Karpas-422 (cell line): ENCODE data around the gene RTN4IP1. TPM values are rescaled to one million over a fixed set of nuclear protein-coding genes. Genes with fewer than 3 reads are reported as not detected.
A peak's percentile ranks its signal among the peaks of the same experiment; 100 is the strongest.

Experiments used
- DNase-seq: peaks from one replicate; pipeline ENCODE4 v3.0.0-alpha.2; 2015
- H2AFZ ChIP-seq: fragments of 200-600 bp; sonication (generic); 2 replicates; pipeline ENCODE4 v1.6.1; 2014; ENCODE audit warnings: antibody characterized with exemption, low read length, mixed read lengths
- H3K27ac ChIP-seq: fragments of 200-600 bp; sonication (generic); 2 replicates; pipeline ENCODE4 v1.5.1; 2014; ENCODE audit warnings: mild to moderate bottlenecking, low read length, moderate library complexity
- H3K27me3 ChIP-seq: fragments of 200-600 bp; sonication (generic); 2 replicates; pipeline ENCODE4 v1.6.1; 2014; ENCODE audit warnings: low read length, mixed read lengths
- H3K36me3 ChIP-seq: fragments of 200-600 bp; sonication (generic); 2 replicates; pipeline ENCODE4 v1.6.1; 2014; ENCODE audit warnings: low read length, mixed read lengths; ENCODE audit not compliant: insufficient read depth
- H3K4me1 ChIP-seq: fragments of 200-600 bp; sonication (generic); 2 replicates; pipeline ENCODE4 v1.6.1; 2014; ENCODE audit warnings: mild to moderate bottlenecking, low read length, mixed read lengths
- H3K4me2 ChIP-seq: fragments of 200-600 bp; sonication (generic); 2 replicates; pipeline ENCODE4 v1.6.1; 2014; ENCODE audit warnings: low read length, low read depth, mild to moderate bottlenecking; ENCODE audit not compliant: poor library complexity, severe bottlenecking
- H3K4me3 ChIP-seq: fragments of 200-600 bp; sonication (generic); 2 replicates; pipeline ENCODE4 v1.5.1; 2014; ENCODE audit warnings: mild to moderate bottlenecking, antibody characterized with exemption, low read length, mixed read lengths
- H3K79me2 ChIP-seq: fragments of 200-600 bp; sonication (generic); 2 replicates; pipeline ENCODE4 v1.6.1; 2014; ENCODE audit warnings: mild to moderate bottlenecking, low read length, mixed read lengths
- H3K9ac ChIP-seq: fragments of 200-600 bp; sonication (generic); 2 replicates; pipeline ENCODE4 v1.6.0; 2014; ENCODE audit warnings: low read length
- H3K9me2 ChIP-seq: fragments of 200-600 bp; sonication (generic), shearing (Covaris generic); replicated peaks from 2 replicates; pipeline ENCODE4 v1.6.0; 2014; ENCODE audit warnings: mild to moderate bottlenecking, low read length, moderate library complexity; ENCODE audit not compliant: insufficient read depth
- H3K9me3 ChIP-seq: fragments of 300-700, 200-600 bp; sonication (generic); 2 replicates; pipeline ENCODE4 v1.6.1; 2014; ENCODE audit warnings: low read length, mixed read lengths
- H4K20me1 ChIP-seq: fragments of 200-600 bp; sonication (generic); 2 replicates; pipeline ENCODE4 v1.6.1; 2014; ENCODE audit warnings: mild to moderate bottlenecking, antibody characterized with exemption, low read length, low read depth; ENCODE audit not compliant: insufficient read depth
- total RNA-seq: library from RNA; depleted of rRNA; stranded (reverse); fragments of >200 nt; shearing (Covaris generic); gene quantifications from 2 replicates; pipeline ENCODE4 v1.2.3, GENCODE V29; 2014; ENCODE audit warnings: low replicate concordance

Gene RTN4IP1
- total RNA-seq, 1 experiment from 2014 or later = 14.3 TPM

DNA sequence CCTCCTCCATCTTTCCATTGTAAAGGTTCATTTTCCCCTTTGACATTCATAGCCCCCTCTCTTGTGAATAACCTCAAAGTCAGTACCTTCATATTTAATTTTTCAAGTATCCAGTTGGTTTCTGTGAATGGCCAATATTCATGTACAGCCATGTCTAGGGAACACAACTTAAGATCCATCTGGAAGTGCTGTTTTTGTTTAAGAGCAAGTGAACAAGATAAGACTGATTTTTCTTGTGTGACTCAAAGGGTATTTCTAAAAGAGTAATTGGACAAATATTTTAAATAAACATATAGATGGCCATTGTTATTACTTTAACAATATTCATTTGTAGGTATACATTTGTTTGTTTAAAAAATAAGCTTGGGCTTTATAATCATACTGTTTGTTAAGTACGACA, 92.9 kb downstream of the RTN4IP1 start:
- Histone ChIP-seq H3K9me2 (no peaks in the 10 kb centered on the region), H3K27me3 (no peaks in the 10 kb centered on the region), H3K4me1 (peaks cover 34% of the 10 kb centered on the region), H2AFZ (no peak overlapping the region), H3K27ac (no peak overlapping the region), H3K79me2 (peaks cover 39% of the 10 kb centered on the region), H3K4me3 (no peak overlapping the region), H4K20me1 (no peaks in the 10 kb centered on the region), H3K9me3 (no peaks in the 10 kb centered on the region), H3K4me2 (no peak overlapping the region), H3K9ac (no peak overlapping the region), H3K36me3 (peaks cover 75% of the 10 kb centered on the region)
- DNase-seq = no peak

GRCh38 chr6:106535012-106535411, 94.3 kb downstream of the RTN4IP1 start:
- peaks cover 46% of the 10 kb centered on the region for H3K4me1 ChIP-seq

DNA sequence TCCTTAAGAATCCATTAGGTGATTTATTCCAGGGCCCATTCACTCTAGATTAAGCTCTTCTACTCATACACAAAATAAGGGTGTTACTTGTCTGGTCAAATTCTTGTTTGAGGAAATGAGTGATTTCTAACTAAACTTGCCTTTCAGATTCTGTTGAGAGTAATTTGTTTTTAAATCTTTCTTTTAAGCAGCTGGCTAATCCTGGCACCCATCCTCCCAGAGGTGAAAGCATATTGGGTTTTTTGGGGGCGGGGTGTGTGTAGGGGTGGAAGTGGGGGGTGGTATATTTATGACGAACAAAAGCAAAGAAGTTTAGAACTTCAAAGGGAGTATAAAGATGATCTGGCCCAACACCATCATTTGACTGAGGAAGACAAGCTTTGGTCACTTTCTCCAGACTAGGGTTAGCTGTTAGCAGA, 94.7 kb downstream of the RTN4IP1 start:
- Histone ChIP-seq H3K36me3 (peaks cover 76% of the 10 kb centered on the region), H4K20me1 (no peaks in the 10 kb centered on the region), H3K27me3 (no peaks in the 10 kb centered on the region), H3K9me3 (no peaks in the 10 kb centered on the region), H3K9ac (no peak overlapping the region), H3K4me1 (peaks cover 50% of the 10 kb centered on the region), H3K27ac (peak overlapping the region; percentile 64), H3K9me2 (no peaks in the 10 kb centered on the region), H3K79me2 (peaks cover 55% of the 10 kb centered on the region), H3K4me3 (no peak overlapping the region), H2AFZ (no peak overlapping the region), H3K4me2 (no peak overlapping the region)
- no peak for DNase-seq

More at GRCh38 chr6:106535012-106535411, 94.3 kb downstream of the RTN4IP1 start:
- no peak overlapping the region for H3K4me3 ChIP-seq
- no peaks in the 10 kb centered on the region for H3K27me3 ChIP-seq
- no peaks in the 10 kb centered on the region for H3K9me3 ChIP-seq
- H3K9ac ChIP-seq = no peak overlapping the region
- peaks cover 76% of the 10 kb centered on the region for H3K36me3 ChIP-seq
- H2AFZ ChIP-seq = no peak overlapping the region
- no peak overlapping the region for H3K4me2 ChIP-seq
- H3K79me2 ChIP-seq = peaks cover 51% of the 10 kb centered on the region
- H3K27ac ChIP-seq = peak overlapping the region; percentile 64
- no peaks in the 10 kb centered on the region for H4K20me1 ChIP-seq
- DNase-seq = no peak
- no peaks in the 10 kb centered on the region for H3K9me2 ChIP-seq

GRCh38 chr6:106534004-106534403, 95.3 kb downstream of the RTN4IP1 start:
- Histone ChIP-seq H3K27me3 (no peaks in the 10 kb centered on the region), H3K9ac (no peak overlapping the region), H3K9me2 (no peaks in the 10 kb centered on the region), H3K4me3 (no peak overlapping the region), H3K79me2 (peaks cover 61% of the 10 kb centered on the region), H3K4me2 (no peak overlapping the region), H2AFZ (no peak overlapping the region), H3K36me3 (peaks cover 76% of the 10 kb centered on the region), H3K9me3 (no peaks in the 10 kb centered on the region), H3K27ac (peak overlapping the region; percentile 64), H4K20me1 (no peaks in the 10 kb centered on the region), H3K4me1 (peaks cover 50% of the 10 kb centered on the region)
- no peak for DNase-seq

GRCh38 chr6:106533054-106533453, 96.2 kb downstream of the RTN4IP1 start:
- peaks cover 63% of the 10 kb centered on the region for H3K79me2 ChIP-seq
- peak overlapping the region; percentile 64 for H3K27ac ChIP-seq
- no peak overlapping the region for H3K4me2 ChIP-seq
- H2AFZ ChIP-seq = no peak overlapping the region
- no peaks in the 10 kb centered on the region for H4K20me1 ChIP-seq
- H3K4me3 ChIP-seq = no peak overlapping the region
- H3K36me3 ChIP-seq = peaks cover 76% of the 10 kb centered on the region
- no peaks in the 10 kb centered on the region for H3K9me2 ChIP-seq
- DNase-seq = no peak
- H3K27me3 ChIP-seq = no peaks in the 10 kb centered on the region
- no peaks in the 10 kb centered on the region for H3K9me3 ChIP-seq
- peaks cover 50% of the 10 kb centered on the region for H3K4me1 ChIP-seq
- H3K9ac ChIP-seq = no peak overlapping the region

DNA sequence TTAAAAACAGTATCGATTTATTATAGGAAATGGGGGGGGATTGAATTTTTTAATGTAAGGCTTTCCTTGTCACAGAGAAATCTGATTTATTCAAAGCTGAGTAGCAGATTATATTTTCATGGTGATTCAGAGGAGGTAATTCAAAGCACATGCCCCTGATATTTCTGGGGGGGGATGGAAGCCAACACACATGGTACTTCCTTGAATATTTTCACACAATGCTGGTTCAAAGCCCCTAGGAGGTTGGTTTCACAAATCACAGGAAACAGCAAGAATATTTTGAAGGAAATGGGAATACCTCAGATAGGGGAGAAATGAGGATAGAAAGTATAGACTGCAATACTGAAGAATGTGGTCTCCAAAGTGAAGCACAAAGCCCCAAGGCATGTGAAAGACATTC, 98.8 kb downstream of the RTN4IP1 start:
- Histone ChIP-seq H3K27me3 (no peaks in the 10 kb centered on the region), H3K79me2 (peaks cover 72% of the 10 kb centered on the region), H3K4me1 (peaks cover 60% of the 10 kb centered on the region), H2AFZ (no peak overlapping the region), H3K9me2 (no peaks in the 10 kb centered on the region), H4K20me1 (no peaks in the 10 kb centered on the region), H3K4me3 (no peak overlapping the region), H3K9ac (no peak overlapping the region), H3K9me3 (no peaks in the 10 kb centered on the region), H3K27ac (peak overlapping the region; percentile 12; the same call in 1 of the 2 replicates), H3K36me3 (peaks cover 75% of the 10 kb centered on the region), H3K4me2 (no peak overlapping the region)
- no peak for DNase-seq

DNA sequence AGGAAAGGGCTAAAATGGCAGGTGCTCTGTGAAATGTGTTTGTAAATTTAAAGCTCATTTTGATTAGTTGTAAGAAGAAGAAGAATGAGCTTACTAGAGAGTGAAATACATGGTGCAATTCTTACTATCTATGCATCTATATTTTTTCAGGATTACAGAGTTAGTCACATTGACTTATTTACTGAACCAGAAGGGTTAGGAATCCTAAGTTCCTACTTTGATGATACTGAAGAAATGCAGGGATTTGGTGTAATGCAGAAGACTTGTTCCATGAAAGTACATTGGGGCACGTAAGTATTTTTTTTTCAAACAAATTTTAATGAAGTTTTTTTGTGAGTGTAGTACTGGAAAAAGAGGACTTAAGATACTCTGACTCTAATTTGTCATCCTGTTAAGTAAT, 99.3 kb downstream of the RTN4IP1 start:
- H3K4me1 ChIP-seq = peaks cover 65% of the 10 kb centered on the region
- H3K9me3 ChIP-seq = no peaks in the 10 kb centered on the region

DNA sequence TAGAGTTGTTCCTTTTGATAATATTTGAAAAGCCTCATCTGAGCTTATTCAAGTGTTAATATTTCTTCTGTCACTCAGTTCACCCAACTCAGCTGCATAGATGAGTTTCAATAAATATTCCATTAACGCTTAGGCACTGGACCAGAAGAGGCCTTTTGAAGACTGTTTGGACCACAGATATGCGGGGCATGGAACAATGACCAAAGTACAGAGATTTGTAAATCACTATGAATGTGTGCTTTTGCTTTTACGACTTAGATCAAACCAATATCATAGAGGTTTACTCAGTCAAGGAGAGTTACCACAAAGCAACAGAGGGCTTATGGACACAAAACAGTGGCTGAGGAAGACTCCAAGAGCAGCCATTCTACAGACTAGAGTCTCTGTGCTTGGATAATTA, 99.9 kb downstream of the RTN4IP1 start:
- Histone ChIP-seq H3K27me3 (no peaks in the 10 kb centered on the region), H3K4me2 (no peak overlapping the region), H4K20me1 (no peaks in the 10 kb centered on the region), H3K79me2 (peaks cover 78% of the 10 kb centered on the region), H3K4me1 (peaks cover 68% of the 10 kb centered on the region), H3K9ac (no peak overlapping the region), H2AFZ (no peak overlapping the region), H3K4me3 (no peak overlapping the region), H3K36me3 (peaks cover 75% of the 10 kb centered on the region), H3K9me2 (no peaks in the 10 kb centered on the region), H3K27ac (no peak overlapping the region), H3K9me3 (no peaks in the 10 kb centered on the region)
- DNase-seq = no peak

More for the DNA sequence above, 99.3 kb downstream of the RTN4IP1 start:
- Histone ChIP-seq H4K20me1 (no peaks in the 10 kb centered on the region), H2AFZ (no peak overlapping the region), H3K9ac (no peak overlapping the region), H3K4me3 (no peak overlapping the region), H3K9me2 (no peaks in the 10 kb centered on the region), H3K36me3 (peaks cover 75% of the 10 kb centered on the region), H3K27me3 (no peaks in the 10 kb centered on the region), H3K27ac (no peak overlapping the region; the same call in 1 of the 2 replicates), H3K79me2 (peaks cover 73% of the 10 kb centered on the region), H3K4me2 (no peak overlapping the region)
- DNase-seq = no peak

GRCh38 chr6:106528521-106528920, 100.8 kb downstream of the RTN4IP1 start:
- Histone ChIP-seq H3K79me2 (peaks cover 84% of the 10 kb centered on the region), H4K20me1 (no peaks in the 10 kb centered on the region), H3K27me3 (no peaks in the 10 kb centered on the region), H3K9me2 (no peaks in the 10 kb centered on the region), H2AFZ (no peak overlapping the region), H3K9me3 (no peaks in the 10 kb centered on the region), H3K4me1 (peaks cover 68% of the 10 kb centered on the region), H3K4me3 (no peak overlapping the region), H3K4me2 (no peak overlapping the region), H3K27ac (no peak overlapping the region), H3K9ac (no peak overlapping the region), H3K36me3 (peaks cover 74% of the 10 kb centered on the region)
- DNase-seq = no peak
